Measurements from ENCODE around the gene KRTAP9-8.
"Not testable (repeated sequence)": the region's sequence is repeated elsewhere in the genome, so short reads cannot be mapped to it uniquely, and the experiment has no call there.

Gene KRTAP9-8

GRCh38 chr17:41256291-41256685 is 18.5 kb downstream of the KRTAP9-8 start:
- DNase-seq = no peak

- DNase-seq = no peak
Observed at GRCh38 chr17:41258406-41258805, 20.6 kb downstream of the KRTAP9-8 start.

- DNase-seq = no peak
Observed at GRCh38 chr17:41263212-41263611, 25.4 kb downstream of the KRTAP9-8 start.

- DNase-seq = no peak
Observed at GRCh38 chr17:41264599-41264998, 26.8 kb downstream of the KRTAP9-8 start.

GRCh38 chr17:41265078-41265477 is 27.3 kb downstream of the KRTAP9-8 start, which contains the start of gene KRTAP9-6:
Gene KRTAP9-6 (plus strand): TSS chr17:41265378. CDS start chr17:41265378, 0 bp downstream.
- no peak for DNase-seq

- DNase-seq = no peak
Observed at GRCh38 chr17:41267711-41268110, 29.9 kb downstream of the KRTAP9-8 start.

GRCh38 chr17:41271323-41271722 is 33.5 kb downstream of the KRTAP9-8 start:
- DNase-seq = not testable (repeated sequence)

GRCh38 chr17:41271858-41272257 is 34.1 kb downstream of the KRTAP9-8 start:
- DNase-seq = no peak

- not testable (repeated sequence) for DNase-seq
Observed at GRCh38 chr17:41275648-41276190, 37.9 kb downstream of the KRTAP9-8 start, which contains the start of gene KRTAP9-7. Gene KRTAP9-7 (plus strand): TSS chr17:41275698. CDS start chr17:41275698, 0 bp downstream.

GRCh38 chr17:41278176-41278955 is 40.6 kb downstream of the KRTAP9-8 start:
- no peak for DNase-seq

- DNase-seq = no peak
Observed at GRCh38 chr17:41284043-41284442, 46.2 kb downstream of the KRTAP9-8 start.

- DNase-seq = no peak
Observed at GRCh38 chr17:41284546-41284945, 46.7 kb downstream of the KRTAP9-8 start.

GRCh38 chr17:41287050-41287449 is 49.3 kb downstream of the KRTAP9-8 start:
- DNase-seq = no peak

Measured in NCI-H69 (cell line).